GM21576 (cell line): ENCODE results near the gene NRXN3.
"Not testable (repeated sequence)": the region's sequence is repeated elsewhere in the genome, so short reads cannot be mapped to it uniquely, and the experiment has no call there.

ENCODE experiments used
- ATAC-seq: cut with Tn5 transposase; IDR thresholded peaks from one replicate; pipeline ENCODE4 v1.9.1; 2021; ENCODE audit warnings: mild to moderate bottlenecking, moderate library complexity; ENCODE audit not compliant: unreplicated experiment

The NRXN3 gene

DNA sequence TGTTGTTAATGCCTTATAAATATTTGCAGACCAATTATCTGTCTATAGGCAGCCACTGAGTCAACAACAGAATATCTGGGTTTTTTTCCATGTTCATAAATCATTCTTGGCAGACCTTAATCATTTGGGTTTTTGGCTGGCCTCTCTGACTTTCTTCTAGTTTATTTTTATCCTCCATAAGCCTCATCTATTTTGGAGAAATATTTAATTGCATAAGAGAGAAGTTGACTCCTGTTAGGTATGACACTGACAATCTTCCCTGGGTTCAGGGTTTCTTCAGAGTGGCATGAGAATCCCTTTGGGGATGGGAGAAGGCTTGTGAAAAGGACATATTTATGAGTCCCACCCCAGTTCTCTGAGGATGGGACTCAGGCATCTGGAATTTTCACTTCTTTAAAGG, 299.8 kb downstream of the NRXN3 start:
- no peak for ATAC-seq

DNA sequence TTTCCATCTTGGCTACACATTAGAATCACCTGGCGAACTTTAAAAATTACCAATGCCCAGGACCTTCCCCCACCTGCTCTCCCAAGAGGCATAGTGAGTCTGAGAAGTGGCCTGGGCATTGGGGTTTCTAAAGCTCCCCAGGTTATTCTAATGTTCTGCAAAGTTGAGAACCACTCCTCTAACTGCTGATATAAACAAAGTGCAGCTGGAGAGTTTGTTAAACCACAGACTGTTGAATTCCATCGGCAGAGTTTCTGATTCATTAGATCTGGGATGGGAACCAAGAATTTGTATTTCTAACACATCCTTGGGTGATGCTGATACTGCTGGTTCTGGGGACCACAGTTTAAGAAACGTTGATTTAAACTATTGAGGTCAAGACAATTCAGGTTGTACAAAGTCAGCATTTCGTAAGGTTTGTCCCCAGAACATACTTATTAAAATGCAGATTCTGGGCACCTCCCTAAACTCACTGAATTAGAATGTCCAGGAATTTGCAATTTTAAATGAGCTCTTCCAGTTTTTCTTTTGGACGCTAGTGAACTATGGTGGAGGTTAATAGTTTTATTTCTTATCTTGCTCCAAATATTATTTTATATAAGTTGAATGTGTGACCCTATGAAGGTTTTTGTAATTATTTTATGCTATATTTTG, 309.1 kb downstream of the NRXN3 start:
- ATAC-seq, result no peak

DNA sequence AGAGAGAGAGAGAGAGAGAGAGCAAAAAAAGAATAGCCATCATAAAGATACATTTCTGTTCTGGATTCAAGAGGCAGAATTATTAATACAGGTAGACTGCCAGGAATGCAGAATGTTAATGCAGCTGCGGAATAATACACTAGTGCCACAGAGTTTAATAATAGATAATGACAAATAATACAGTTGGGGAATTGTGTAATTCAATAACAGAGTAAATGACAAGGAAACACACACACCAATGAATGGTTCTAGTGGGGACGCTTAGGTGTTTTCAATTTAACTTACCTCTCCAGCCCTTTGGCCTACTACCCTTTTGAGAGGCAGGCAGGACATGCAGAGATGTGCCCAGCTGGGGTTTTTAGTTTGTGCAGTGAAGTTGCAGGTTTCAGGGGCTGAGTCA, 313.9 kb downstream of the NRXN3 start:
- no peak for ATAC-seq

- ATAC-seq, result no peak
Measured at GRCh38 chr14:78486081-78486480, 315.9 kb downstream of the NRXN3 start.

- ATAC-seq, result no peak
Measured at GRCh38 chr14:78486621-78487020, 316.4 kb downstream of the NRXN3 start.

GRCh38 chr14:78487573-78487972, 317.4 kb downstream of the NRXN3 start:
- not testable (repeated sequence) for ATAC-seq

- ATAC-seq, result no peak
Measured at GRCh38 chr14:78488938-78489337, 318.8 kb downstream of the NRXN3 start.

DNA sequence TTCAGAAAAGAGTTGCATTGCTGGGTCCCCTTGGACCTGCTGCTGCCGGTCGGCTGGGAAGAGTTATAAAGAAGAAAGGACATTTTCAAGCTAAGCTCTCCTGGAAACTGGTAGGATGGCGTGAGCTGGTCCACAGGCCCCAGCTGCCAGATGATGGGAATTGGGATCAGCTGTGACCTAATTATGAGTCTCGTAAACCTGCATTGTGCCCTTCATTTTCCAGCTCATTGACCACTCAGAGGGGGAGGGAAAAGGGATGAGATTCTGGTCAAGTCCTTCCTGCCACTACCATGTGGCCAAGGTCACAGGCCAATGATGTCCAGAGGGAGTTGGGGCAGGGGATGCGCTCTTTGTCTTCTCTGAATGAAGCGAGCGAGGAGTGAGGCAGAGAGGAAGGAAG, 320.9 kb downstream of the NRXN3 start:
- no peak for ATAC-seq

- no peak for ATAC-seq
Measured at GRCh38 chr14:78498062-78498595, 328.0 kb downstream of the NRXN3 start.

DNA sequence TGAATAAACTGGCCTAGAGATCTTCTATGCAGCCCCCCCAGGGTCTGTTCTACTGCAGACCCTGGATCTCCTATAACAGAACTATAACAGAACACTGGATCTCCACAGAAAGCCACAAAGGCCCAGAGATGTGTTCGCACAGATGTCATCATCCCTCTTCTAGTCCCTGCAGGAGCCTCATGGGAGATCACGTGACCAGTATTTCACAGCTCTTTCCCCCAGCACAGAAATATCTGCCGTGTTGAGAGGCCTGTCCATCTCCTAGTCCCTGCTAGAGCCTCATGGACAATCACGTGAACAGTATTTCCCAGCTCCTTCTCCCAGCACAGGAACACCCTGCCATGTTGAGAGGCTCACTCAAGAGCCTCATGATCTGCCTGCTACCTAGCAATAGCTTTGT, 331.7 kb downstream of the NRXN3 start:
- no peak for ATAC-seq

GRCh38 chr14:78508023-78508422, 337.9 kb downstream of the NRXN3 start:
- no peak for ATAC-seq

GRCh38 chr14:78509516-78509915, 339.3 kb downstream of the NRXN3 start:
- no peak for ATAC-seq

GRCh38 chr14:78512021-78512420, 341.8 kb downstream of the NRXN3 start:
- no peak for ATAC-seq

GRCh38 chr14:78519863-78520262, 349.7 kb downstream of the NRXN3 start:
- no peak for ATAC-seq

DNA sequence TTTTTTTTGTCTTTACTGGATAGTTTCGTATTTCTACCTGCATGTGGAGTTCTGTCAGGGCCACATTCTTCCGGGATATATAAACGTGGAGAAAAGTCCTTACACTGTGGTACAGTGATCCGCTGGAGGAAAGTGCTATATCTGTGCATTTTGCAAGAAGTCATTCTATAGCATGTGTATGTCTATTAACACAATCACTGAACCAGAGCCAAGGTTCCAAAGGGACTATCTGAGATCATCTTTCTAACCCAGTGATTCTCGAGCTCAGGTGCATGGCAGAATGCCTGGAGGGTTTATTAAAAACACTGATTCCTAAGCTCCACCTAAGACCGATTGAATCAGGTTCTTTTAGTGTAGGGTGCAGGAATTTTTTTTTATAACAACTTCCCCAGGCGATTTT, 354.0 kb downstream of the NRXN3 start:
- no peak for ATAC-seq

GRCh38 chr14:78524766-78525165, 354.6 kb downstream of the NRXN3 start:
- no peak for ATAC-seq

DNA sequence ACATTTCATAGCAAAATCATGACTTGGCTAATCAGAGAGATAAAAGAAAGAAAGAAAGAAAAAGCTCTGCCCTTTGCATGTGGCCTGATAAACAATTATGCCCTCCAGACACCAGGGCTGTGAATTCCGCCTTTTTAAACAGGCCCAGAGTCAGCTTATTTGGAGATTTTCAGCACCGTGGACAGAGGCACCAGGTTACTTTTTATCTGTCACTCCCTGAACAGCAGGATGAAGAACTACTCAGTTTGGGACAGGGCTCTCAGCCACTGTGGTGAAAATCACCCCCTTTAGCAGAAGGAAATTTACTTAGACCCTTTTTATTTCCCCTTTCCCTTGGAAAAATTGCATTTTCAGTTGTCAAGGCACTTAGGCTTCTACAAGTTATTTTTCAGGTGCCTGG, 359.9 kb downstream of the NRXN3 start:
- no peak for ATAC-seq

DNA sequence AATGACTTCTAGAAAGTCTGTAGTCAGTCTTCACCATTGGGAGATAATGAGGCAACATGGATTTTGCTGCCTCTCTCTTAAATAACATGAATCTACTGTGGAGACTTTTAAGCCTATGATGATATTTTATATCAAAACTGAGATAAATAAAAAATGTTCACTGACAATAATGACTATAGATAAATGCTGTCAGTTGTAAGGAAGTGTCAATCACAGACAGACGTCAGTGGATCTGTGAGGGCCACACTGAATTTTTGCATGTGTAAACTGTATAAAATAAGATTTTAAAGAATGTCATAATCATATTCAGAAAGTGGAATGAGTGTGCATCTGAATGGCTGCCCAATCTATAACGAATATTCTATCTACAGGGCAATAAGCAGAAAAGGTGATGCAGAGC, 364.0 kb downstream of the NRXN3 start:
- no peak for ATAC-seq

- ATAC-seq, result no peak
Measured at GRCh38 chr14:78535041-78535440, 364.9 kb downstream of the NRXN3 start.

- ATAC-seq, result not testable (repeated sequence)
Measured at GRCh38 chr14:78541788-78542187, 371.6 kb downstream of the NRXN3 start.

DNA sequence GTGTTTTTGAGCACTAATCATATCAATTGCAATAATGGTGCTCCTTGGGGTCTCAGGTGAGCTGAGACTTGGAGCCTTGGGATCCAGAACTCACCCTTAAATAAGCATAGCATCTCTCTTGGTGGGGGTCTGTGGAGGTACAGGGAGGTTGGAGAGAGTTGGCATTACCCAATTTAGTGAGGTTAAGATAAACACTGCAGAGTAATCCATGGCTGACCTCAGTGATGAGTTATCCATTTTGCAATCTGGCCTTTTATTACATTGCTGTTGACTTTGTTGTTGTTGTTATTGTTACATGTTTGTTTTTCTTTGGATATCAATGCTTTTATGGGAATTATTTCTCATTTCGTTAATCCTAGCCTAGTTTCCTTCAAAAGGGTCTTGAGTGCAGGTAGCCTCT, 373.3 kb downstream of the NRXN3 start:
- no peak for ATAC-seq

DNA sequence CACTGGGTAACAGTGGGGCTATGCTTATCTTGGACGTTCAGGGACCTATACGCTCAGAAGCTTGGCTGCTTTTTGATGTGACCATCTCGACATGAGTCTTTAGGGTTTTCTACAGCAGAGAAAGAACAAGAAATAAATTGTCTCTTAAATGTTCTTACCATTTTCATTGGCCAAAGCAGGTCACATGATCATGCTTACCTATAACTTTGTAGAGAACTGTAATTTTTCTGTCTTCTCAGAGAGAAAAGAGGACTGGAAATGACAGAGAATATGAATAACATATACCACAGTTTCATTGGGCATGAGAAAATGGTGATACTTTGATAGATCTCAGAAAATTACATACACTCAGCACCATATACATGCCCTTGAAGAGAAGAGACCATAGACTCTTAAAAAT, 390.9 kb downstream of the NRXN3 start:
- no peak for ATAC-seq
